NCI-H1105 treated with DMSO at 0.1 percent for 48 hours (cell line): Measurements from ENCODE around the gene KCNT1.
A peak's percentile ranks its signal among the peaks of the same experiment; 100 is the strongest.

Experiments used
- DNase-seq: peaks from one replicate; lab custom pipeline; 2025; lab: John Stamatoyannopoulos, UW

The KCNT1 gene

DNA sequence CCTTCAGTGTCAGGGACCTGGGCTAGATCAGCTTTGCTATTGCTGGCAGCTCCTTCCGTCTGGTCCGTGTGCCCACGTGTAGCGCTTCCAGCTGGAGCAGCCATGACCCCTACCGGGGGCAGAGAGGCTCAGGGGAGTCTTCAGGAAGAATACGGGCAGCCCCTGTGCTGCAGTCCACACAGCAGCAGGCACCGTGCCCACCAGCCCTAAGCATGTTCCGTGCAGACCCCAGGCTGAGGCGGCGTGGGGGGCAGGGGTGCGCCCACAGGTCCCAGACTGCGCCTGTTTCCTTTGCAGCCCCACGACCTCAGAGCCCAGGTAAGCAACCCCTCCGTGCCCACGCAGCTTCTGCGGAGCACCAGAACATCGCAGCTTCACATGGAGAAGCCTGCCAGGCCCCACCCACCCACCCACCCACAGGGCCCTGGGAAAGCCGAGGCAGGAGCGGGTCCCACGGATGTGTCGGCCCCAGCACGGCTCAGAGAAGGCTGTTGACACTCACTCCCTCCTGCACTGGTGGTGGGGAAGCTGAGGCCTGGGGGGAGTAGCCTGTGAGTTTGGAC, 83.1 kb downstream of the KCNT1 start:
- DNase-seq = no peak

GRCh38 chr9:135786146-135786690, 84.2 kb downstream of the KCNT1 start:
- DNase-seq = no peak

GRCh38 chr9:135787317-135787716, 85.3 kb downstream of the KCNT1 start:
- no peak for DNase-seq

- DNase-seq = no peak
Observed at GRCh38 chr9:135787776-135788575, 86.0 kb downstream of the KCNT1 start.

DNA sequence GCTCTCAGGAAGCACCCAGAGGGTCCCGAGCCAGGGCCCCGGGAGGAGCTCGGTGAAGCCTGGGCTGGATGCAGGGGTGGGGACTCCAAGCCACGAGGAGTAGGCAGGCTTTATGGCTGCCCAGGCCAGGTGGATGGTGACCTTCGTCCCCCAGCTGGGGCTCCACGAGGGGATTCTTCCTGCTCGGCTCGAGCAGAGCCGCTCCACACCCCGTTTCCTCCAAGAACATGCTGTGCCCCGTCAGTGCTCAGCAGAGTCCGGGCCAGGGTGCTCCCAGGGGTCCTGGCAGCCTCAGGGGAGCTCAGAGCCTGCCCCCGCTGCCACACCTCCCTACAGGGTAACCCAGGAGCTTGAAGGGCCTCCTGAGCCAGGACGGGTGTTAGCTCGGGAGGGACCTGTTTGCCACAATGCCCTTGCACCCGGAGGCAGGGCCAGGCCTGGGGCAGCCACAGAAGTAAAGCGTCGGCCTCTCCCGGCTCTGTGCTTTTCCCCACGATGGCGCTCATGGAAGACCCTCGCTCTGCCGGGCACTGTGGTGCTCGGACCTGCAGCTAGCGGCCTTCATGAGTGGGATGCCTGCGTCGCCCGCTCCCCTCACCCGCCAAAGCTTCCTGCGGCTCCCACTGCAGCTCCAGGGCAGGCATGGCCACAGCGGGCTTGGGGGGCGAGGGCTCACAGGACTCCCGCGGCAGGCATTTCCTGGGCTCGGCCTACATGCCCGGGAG, 86.8 kb downstream of the KCNT1 start:
- no peak for DNase-seq

GRCh38 chr9:135789838-135790291, 87.9 kb downstream of the KCNT1 start:
- no peak for DNase-seq

GRCh38 chr9:135790356-135790755, 88.4 kb downstream of the KCNT1 start:
- no peak for DNase-seq

GRCh38 chr9:135790850-135791249, 88.9 kb downstream of the KCNT1 start:
- no peak for DNase-seq

DNA sequence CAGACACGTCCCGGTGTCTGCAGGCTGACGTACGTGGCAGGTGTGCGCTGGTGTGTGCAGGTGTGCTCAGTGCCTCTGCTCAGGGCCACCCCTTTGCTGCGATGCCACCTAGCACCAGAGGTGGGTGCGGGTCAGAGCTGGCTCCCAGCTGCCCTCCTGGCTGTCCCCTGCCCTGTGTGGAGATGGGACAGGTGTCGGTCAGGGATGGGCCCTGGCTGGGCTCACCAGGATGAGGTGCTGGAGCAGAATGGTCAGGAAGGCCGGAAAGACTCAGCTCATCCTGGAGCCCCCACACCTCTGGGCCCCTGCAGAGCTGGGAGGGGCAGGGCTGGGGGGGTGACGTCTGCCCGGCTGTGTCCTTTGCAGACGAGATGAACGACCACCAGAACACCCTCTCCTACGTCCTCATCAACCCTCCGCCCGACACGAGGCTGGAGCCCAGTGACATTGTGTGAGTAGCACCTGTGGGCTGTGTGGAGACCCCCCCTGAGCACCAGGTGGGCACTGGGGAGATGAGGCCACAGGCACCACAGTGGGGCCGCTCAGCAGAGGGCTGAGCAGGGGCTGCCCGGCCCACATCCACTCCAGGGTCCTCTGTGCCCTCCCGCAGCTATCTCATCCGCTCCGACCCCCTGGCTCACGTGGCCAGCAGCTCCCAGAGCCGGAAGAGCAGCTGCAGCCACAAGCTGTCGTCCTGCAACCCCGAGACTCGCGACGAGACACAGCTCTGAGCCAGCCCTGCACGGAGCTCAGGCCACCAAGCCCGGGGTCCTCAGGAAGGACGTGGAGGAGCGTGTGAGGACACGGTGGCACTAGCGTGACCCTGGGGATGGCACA, 89.7 kb downstream of the KCNT1 start:
- DNase-seq = no peak

DNA sequence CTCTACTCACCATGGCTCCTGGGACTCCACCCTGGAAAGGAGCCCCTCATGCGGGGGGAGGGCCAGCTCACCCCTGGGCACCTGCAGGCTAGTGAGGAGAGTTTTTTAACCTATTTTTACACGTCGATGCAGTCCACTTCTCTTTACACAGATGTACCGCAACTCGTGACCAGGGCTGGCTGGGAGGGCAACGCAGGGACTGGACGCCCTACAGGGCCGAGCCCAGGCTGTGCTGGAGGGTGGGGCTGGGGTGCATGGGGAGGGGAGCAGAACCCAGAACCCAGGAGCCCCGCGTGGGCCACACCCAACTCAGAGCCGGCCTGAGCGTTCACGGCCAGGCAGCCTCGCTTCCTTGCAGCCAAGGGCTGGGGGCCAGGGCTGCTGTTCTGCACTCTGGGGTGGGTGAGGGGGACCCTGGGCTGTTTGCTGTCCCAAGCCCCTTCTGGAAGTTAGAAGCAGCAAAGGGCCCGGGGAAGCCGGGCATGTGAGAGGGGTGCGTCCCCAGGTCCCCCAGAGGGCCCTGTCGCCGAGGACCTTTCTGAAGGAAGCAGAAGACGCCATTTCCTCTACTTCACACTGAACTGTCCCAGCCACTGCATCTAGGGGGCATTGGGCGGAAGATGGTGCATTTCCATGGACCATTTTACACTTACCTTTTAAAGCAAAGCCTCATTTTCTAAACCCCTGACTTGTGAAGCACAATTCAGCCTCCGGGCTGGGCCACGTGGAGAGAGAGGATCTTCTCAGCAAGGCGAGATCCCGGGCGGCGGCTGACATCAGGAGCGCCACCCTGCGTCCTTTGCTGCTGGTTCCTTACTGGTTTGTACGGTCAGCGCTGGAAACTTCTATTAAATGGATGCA, 90.5 kb downstream of the KCNT1 start:
- DNase-seq = no peak

DNA sequence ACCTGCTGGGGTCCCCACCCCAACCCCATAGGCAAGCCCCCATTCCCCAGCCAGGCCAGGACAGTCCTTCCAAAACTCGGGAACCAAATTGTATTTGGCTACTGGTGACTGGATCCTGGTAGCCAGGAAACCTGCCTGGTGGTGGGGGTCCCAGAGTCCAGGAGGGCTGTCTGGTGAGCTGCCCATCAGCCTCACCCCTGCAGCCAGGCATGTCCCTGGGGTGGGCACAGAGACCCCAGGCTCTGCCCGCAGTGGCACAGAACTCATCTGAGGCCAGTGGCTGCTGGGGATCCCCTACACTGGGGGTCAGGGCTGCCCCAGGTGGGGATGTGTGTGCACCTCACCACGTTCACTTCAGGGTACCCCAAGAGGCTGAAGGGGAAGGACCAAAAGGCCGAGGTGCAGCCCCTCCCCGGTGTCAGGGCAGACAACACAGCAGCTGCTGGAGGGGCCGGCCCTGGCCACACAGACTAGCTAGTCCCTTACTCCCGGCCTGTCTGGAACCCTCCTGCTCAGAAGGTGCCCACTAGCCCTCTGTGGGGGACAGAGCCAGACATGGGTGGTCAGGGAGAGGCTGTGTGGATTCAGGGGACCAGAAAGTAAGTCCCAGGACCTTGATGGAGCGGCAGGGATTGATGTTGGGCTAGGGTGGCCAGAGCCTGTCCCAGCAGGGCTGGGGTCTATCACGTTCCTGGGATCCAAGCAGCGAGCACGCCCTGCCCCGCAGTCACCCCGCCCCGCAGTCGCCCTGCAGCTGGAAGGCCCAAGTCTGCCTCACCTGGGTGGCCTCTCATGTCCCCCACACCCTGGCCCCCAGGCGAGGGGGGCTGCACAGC, 91.5 kb downstream of the KCNT1 start:
- no peak for DNase-seq

- no peak for DNase-seq
Observed at GRCh38 chr9:135794057-135794335, 92.0 kb downstream of the KCNT1 start.

DNA sequence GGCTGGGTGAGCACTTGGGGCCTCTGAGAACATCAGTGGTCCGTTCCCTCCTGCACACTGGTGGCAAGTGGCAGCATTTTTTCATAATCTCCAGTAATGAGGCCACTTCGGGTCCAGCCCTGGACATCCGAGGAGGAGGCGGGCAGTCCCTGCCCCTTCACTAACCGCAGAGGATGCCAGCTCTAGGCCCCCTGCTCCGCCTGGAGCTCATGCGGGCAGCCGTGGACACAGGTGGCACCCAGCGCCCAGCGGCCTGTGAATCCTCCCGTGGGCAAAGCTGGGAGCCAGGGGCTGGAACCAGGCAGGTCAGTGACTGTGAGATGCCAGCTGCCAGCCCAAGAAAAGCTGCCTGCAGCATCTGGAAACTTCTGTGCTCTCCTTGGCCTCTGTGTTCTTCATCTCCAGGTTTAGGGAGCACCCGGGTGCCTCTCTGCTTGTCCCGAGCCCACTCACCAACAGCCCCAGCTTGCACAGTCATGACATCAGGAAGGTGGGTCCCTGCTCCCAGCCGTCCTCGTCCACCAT, 92.4 kb downstream of the KCNT1 start:
- DNase-seq = no peak

DNA sequence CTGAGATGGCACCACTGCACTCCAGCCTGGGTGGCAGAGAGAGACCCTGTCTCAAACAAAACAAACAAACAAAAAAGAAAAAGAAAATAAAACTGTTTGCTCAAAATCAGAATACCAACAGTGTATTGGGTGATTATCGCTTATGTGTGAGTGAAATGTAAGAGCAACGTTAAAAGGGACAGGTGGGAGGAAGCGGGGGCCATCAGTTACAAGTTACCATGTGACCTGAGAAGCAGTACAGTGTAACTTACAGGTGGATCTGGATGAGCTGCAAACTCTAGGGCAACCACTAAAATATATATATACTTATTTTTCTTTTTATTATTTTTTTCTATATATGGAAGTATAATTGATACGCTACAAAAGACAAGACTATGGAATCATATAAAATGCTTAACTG, 93.4 kb downstream of the KCNT1 start:
- no peak for DNase-seq

DNA sequence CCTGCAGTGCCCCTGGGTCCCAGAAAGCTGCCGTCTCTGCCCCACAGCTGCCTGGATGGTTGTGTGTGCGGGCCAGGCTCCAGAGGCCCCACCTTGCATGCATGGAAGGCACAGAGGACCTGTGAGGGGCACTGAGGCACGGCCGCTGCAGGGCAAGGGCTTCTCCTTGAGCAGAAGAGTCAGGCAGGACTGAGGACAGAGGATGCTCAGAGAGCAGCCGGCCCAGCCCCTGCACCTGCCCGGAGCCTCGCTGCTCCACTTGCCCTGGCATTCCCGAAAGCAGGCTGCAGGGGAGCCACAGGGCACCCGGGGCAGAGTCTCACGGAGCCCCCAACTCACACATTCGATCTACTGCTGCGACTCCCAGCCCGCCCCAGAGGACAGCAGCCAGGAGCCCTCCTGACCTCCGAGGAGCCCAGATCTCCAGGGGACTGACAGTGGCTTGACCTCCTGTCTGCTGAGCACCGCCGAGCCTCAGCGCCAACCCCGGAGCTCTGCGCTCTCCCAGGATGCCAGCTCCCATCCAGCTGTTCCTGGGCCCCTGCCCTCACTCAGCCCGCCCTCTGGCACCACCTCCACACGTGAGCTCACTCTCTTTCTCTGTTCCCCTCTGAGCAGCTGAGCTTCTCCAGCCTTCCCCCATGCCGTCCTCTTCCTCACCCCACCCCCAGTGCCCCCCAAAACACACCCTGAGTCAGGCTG, 95.0 kb downstream of the KCNT1 start:
- no peak for DNase-seq

GRCh38 chr9:135797507-135798262, 95.7 kb downstream of the KCNT1 start:
- peak; percentile 19 for DNase-seq

- DNase-seq = no peak
Observed at GRCh38 chr9:135798263-135798585, 96.2 kb downstream of the KCNT1 start.

DNA sequence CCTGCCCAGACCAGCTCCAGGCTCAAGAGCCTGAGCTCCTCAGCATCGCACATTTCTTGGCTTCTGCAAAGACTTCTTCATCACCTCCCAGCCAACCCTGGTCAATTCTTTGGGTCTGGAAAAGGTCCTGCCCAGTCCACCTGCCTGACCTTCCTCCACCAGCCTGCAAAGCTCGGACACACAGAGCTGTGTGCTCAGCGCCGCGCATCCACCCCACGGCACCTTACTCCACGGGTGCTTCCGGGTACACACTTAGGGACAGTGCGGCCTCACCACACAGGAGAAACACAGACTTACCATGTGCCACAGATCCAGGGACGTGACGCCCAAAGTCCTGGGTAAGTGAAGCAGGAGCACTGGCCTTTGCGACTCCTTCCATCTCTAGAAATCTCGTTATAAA, 97.3 kb downstream of the KCNT1 start:
- DNase-seq = no peak

DNA sequence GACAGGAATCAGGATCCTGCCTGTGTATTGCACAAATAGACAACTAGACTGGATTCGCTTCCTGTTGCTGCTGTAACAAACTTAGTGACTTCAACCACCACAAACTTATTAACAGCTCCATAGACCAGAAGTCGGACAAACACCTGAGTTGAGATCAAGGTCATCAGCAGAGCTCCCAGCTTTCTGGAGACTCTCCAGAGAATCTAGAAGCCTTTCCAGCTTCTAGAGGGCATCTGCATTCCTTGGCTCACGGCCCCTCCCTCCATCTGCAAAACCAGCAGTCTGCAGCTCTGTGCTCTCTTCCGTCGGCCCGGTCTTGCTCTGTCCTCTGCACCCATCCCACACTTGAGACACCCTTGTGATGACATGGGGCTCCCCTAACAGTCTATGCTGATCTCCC, 99.1 kb downstream of the KCNT1 start:
- no peak for DNase-seq
